ENCODE data around the gene LRP8. TPM values are rescaled to one million over a fixed set of nuclear protein-coding genes. Genes with fewer than 3 reads are reported as not detected.
A peak's percentile ranks its signal among the peaks of the same experiment; 100 is the strongest.

The LRP8 gene
- total RNA-seq, 6 experiments from 2014 or later, result 7.2 to 14.9 (median 13.0) TPM

GRCh38 chr1:53220171-53220961 is 107.5 kb downstream of the LRP8 start, which contains the start of gene CZIB:
CZIB (minus strand) TSS chr1:53220634; CDS start chr1:53220575, 59 bp downstream.
- Mint-ChIP-seq H3K36me3 (ENCODE audit: low read depth) (0 out of 2 replicates have a peak, but pooled peaks cover 11% of the 10 kb centered on the region), H3K9me3 (no peaks in the 10 kb centered on the region), H3K4me1 (ENCODE audit: low read depth) (peaks cover 27% of the 10 kb centered on the region), H3K4me3 (peak within 1 kb of the TSS; percentile 95), H3K27ac (peak within 1 kb of the TSS; percentile 97), H3K27me3 (ENCODE audit: insufficient read depth) (peaks cover 4% of the 10 kb centered on the region; the same call in 1 of the 2 replicates)
- peak; percentile 87 for DNase-seq
- TF ChIP-seq, protein P1, sequence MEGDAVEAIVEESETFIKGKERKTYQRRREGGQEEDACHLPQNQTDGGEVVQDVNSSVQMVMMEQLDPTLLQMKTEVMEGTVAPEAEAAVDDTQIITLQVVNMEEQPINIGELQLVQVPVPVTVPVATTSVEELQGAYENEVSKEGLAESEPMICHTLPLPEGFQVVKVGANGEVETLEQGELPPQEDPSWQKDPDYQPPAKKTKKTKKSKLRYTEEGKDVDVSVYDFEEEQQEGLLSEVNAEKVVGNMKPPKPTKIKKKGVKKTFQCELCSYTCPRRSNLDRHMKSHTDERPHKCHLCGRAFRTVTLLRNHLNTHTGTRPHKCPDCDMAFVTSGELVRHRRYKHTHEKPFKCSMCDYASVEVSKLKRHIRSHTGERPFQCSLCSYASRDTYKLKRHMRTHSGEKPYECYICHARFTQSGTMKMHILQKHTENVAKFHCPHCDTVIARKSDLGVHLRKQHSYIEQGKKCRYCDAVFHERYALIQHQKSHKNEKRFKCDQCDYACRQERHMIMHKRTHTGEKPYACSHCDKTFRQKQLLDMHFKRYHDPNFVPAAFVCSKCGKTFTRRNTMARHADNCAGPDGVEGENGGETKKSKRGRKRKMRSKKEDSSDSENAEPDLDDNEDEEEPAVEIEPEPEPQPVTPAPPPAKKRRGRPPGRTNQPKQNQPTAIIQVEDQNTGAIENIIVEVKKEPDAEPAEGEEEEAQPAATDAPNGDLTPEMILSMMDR (IDR thresholded peaks at IDR 0.05), result no peak

DNA sequence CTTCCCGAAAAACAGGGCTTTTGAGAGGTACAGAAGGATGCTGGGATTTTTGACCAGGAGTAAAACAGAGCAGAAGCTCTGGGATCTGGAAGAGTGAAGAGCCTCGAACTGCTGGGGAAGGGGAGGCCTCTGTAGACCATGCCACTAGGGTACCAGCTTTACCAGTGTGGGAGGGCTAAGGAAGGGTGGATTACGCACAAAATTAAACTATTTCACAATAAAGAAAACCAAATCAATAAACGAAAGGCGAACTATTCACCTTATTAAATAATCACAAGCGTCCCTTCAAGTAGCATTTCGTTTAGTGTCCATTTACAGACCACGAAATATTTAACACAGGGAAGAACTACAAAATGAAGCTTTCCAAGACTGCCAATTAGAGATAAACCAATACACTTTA is 108.2 kb downstream of the LRP8 start:
- Mint-ChIP-seq H3K27me3 (ENCODE audit: insufficient read depth) (peaks cover 4% of the 10 kb centered on the region; the same call in 1 of the 2 replicates), H3K4me1 (ENCODE audit: low read depth) (peaks cover 27% of the 10 kb centered on the region), H3K4me3 (peak overlapping the region; percentile 95), H3K27ac (peak overlapping the region; percentile 97), H3K36me3 (ENCODE audit: low read depth) (0 out of 2 replicates have a peak, but pooled peaks cover 11% of the 10 kb centered on the region), H3K9me3 (no peaks in the 10 kb centered on the region)
- no peak for DNase-seq
- TF ChIP-seq, protein P1 (IDR thresholded peaks at IDR 0.05), result no peak

DNA sequence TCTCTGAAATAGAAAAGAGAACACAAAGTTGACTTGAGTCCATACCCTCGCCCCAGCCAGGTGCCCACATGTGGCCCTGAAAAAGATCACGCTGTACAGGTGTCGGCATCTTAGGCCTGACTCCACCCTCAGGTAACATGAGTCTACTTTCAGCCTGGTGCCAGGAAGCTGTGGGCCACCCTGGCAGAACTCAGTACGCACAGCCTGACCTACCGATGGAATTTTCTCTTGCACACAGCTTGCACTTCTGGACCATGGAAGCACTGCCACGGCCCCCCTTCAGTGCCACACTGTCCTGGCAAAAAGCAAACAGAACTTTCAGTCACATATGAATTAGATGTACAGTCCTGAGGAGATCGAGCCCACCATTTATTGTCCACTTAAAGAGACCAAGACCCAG is 109.7 kb downstream of the LRP8 start:
- H3K27me3 Mint-ChIP-seq (ENCODE audit: insufficient read depth), result peaks cover 1% of the 10 kb centered on the region; the same call in 1 of the 2 replicates
- no peaks in the 10 kb centered on the region for H3K9me3 Mint-ChIP-seq
- TF ChIP-seq, protein P1 (IDR thresholded peaks at IDR 0.05), result no peak
- 0 out of 2 replicates have a peak, but pooled peaks cover 11% of the 10 kb centered on the region for H3K36me3 Mint-ChIP-seq (ENCODE audit: low read depth)
- DNase-seq, result no peak
- no peak overlapping the region for H3K4me3 Mint-ChIP-seq
- H3K4me1 Mint-ChIP-seq (ENCODE audit: low read depth), result peaks cover 27% of the 10 kb centered on the region
- H3K27ac Mint-ChIP-seq, result no peak overlapping the region

DNA sequence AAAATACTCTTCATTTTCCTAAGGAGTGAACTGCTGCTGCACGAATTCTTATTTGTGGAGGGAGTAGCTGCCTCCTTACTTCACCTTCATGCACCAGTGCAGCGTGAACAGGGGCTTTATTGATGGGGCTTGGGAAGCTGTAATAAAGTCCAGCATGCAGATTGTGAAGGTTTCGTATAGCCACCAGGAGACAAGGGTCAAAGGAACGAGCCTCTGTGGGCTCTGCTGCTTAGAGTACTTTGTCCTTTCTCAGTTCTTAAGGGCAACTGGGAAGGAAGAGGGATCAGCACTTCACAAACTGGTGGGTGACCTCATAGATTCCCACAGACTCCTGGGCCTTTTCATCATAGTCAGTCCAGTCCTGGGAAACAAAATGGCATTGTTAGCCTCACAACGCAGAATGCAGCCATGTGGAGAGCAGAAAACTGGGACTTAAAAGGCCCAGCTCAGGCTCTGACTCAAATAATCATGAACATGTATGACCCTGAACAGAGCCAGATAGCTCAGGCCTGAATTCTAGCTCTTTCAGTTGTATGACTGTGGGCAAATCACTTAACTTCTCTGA is 113.4 kb downstream of the LRP8 start:
- TF ChIP-seq, protein P1 (IDR thresholded peaks at IDR 0.05), result no peak
- Mint-ChIP-seq H3K36me3 (ENCODE audit: low read depth) (peaks cover 36% of the 10 kb centered on the region), H3K4me3 (no peak overlapping the region), H3K27me3 (ENCODE audit: insufficient read depth) (peaks cover 1% of the 10 kb centered on the region; the same call in 1 of the 2 replicates), H3K4me1 (ENCODE audit: low read depth) (peaks cover 13% of the 10 kb centered on the region), H3K27ac (no peak overlapping the region), H3K9me3 (no peaks in the 10 kb centered on the region)
- DNase-seq, result no peak

GRCh38 chr1:53210954-53211353 is 116.9 kb downstream of the LRP8 start:
- TF ChIP-seq, protein P1 (IDR thresholded peaks at IDR 0.05), result no peak
- DNase-seq, result no peak
- H3K36me3 Mint-ChIP-seq (ENCODE audit: low read depth), result peaks cover 47% of the 10 kb centered on the region

More at GRCh38 chr1:53210954-53211353, 116.9 kb downstream of the LRP8 start:
- no peak overlapping the region for H3K4me3 Mint-ChIP-seq
- H3K9me3 Mint-ChIP-seq, result peaks cover 6% of the 10 kb centered on the region; the same call in 1 of the 2 replicates
- no peaks in the 10 kb centered on the region for H3K4me1 Mint-ChIP-seq (ENCODE audit: low read depth)
- peaks cover 1% of the 10 kb centered on the region; the same call in 1 of the 2 replicates for H3K27me3 Mint-ChIP-seq (ENCODE audit: insufficient read depth)
- H3K27ac Mint-ChIP-seq, result no peak overlapping the region

All from HFFc6 (cell line).